ENCODE measurements around the gene DSP. TPM values are rescaled to one million over a fixed set of nuclear protein-coding genes. Genes with fewer than 3 reads are reported as not detected.
A peak's percentile ranks its signal among the peaks of the same experiment; 100 is the strongest.

The DSP gene
- total and polyA plus RNA-seq, 12 donors, result 4.1 to 61.4 (median 38.8) TPM

DNA sequence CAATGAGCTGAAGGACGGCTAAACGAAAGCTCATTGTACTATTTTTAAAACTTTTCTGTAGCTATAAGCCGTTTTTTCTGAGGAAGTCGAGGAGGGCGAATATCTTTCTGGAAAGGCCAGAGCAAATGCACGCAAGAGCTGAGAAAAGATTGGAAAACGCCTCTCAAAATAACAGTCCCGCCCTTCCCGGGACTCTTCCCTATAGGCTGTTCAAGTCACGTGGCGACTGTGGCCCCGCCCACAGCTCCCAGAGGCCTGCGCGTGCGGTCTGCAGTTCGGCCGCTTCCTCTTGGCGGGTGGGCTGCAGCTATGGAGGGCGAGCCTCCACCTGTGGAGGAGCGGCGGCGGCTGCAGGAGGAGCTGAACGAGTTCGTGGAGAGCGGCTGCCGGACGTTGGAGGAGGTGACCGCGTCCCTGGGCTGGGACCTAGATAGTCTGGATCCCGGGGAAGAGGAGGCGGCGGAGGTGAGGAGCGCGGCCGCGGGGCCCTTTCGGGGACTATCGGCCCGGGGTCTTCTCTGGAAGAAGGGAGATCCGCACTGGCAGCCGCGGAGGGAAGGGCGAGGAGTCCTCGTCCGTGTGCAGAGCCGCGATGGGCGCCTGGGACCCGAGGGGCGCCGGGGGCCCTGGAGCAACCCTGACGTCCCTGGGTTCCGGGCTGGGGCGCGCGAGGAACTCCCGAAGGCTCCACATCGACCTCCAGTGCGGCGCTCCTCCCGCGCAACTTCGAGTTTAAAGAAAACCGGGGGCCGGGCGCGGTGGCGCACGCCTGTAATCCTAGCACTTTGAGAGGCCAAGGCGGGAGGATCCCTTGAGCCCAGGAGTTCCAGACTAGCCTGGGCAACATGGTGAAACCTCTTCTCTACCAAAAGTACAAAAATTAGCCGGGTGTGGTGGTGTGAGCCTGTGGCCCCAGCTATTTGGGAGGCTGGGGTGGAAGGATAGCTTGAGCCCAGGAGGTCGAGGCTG lies 48.8 kb downstream of the DSP start, which contains the start of gene SNRNP48:
SNRNP48 (plus strand) TSS at position 250 of the 969 bp plus-strand sequence; CDS start at position 310, 60 bp downstream.
- Histone ChIP-seq H3K27ac (peak within 1 kb of the TSS in 4 of 5 donors; percentile 52 to 72 (median 62)), H3K4me3 (peak within 1 kb of the TSS; percentile 51 to 96 (median 88)), H3K36me3 (replicated peaks in 1 of 2) (peaks cover 0 to 3% of the 10 kb centered on the region in 2 donors), H3K4me1 (replicated peaks in 1 of 2) (peaks cover 13 to 26% of the 10 kb centered on the region in 2 donors), H3K9me3 (replicated peaks in 1 of 3) (no peaks in the 10 kb centered on the region), H3K27me3 (no peaks in the 10 kb centered on the region)
- 1 to 4% (median 2%) methylated on average over 16 to 72 of the region's 72 CpGs for WGBS, 4 donors
- TF ChIP-seq CTCF (IDR thresholded peaks at IDR 0.05), result no peak
- peak; percentile 48 to 69 for TF ChIP-seq POLR2A (IDR thresholded peaks at IDR 0.05)
- peak; percentile 93 to 98 (median 96) for DNase-seq
- intact Hi-C loops (cut with DNase I), result no loop called here

DNA sequence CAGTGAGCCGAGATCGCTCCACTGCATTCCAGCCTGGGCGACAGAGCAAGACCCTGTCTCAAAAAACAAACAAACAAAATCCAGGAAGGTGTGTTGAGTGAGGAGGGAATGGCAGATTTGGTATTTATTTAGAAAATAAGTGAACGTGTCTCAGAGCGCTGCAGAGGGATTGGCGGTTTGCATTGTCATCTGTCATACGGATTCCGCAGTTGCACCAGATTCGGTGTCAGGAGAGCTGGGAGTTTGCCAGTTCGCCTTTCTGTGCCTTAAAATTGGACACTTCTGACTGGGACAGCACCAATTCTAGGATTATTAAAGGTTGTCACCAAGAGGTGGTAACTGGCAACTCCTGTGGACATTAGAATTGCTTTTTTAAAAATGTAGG lies 49.4 kb downstream of the DSP start:
- H3K27me3 ChIP-seq, result no peaks in the 10 kb centered on the region
- TF ChIP-seq CTCF (IDR thresholded peaks at IDR 0.05) (no peak), POLR2A (IDR thresholded peaks at IDR 0.05) (no peak)
- peaks cover 13 to 26% of the 10 kb centered on the region in 2 donors for H3K4me1 ChIP-seq (replicated peaks in 1 of 2)
- 15 to 36% (median 19%) methylated on average over 10 of the region's 10 CpGs for WGBS, 4 donors
- intact Hi-C loops (cut with DNase I), result no loop called here
- H3K9me3 ChIP-seq (replicated peaks in 1 of 3), result no peaks in the 10 kb centered on the region
- peak; percentile 35 to 74 (median 52) for DNase-seq
- peak overlapping the region; percentile 51 to 96 (median 88) for H3K4me3 ChIP-seq
- peak overlapping the region in 1 of 5 donors; percentile 56 for H3K27ac ChIP-seq
- H3K36me3 ChIP-seq (replicated peaks in 1 of 2), result peaks cover 0 to 10% of the 10 kb centered on the region in 2 donors

DNA sequence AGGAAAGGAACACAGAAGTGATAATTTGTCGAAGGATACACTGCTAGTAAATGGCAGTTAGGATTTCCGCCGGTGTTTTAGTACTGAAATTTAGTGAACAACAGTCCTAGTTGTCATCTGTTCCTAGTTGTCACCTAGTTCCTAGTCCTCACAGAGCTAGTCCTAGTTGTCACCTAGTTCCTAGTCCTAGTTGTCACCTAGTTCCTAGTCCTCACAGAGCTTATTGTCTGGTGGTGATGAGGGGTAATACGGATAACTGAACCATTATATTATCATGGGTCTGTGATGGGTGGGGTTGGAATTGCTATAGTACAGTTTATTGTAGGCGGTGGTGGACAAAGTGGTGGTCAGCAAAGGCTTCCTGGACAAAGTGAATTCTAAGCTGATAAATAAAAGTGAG lies 50.3 kb downstream of the DSP start:
- Histone ChIP-seq H3K27ac (no peak overlapping the region), H3K4me1 (replicated peaks in 1 of 2) (peaks cover 13 to 26% of the 10 kb centered on the region in 2 donors), H3K27me3 (no peaks in the 10 kb centered on the region), H3K4me3 (no peak overlapping the region), H3K36me3 (replicated peaks in 1 of 2) (peaks cover 0 to 18% of the 10 kb centered on the region in 2 donors), H3K9me3 (replicated peaks in 1 of 3) (no peaks in the 10 kb centered on the region)
- intact Hi-C loops (cut with DNase I), result no loop called here
- TF ChIP-seq CTCF (IDR thresholded peaks at IDR 0.05) (no peak), POLR2A (IDR thresholded peaks at IDR 0.05) (no peak)
- 97 to 100% (median 98%) methylated on average over 5 of the region's 5 CpGs for WGBS, 4 donors
- no peak for DNase-seq

DNA sequence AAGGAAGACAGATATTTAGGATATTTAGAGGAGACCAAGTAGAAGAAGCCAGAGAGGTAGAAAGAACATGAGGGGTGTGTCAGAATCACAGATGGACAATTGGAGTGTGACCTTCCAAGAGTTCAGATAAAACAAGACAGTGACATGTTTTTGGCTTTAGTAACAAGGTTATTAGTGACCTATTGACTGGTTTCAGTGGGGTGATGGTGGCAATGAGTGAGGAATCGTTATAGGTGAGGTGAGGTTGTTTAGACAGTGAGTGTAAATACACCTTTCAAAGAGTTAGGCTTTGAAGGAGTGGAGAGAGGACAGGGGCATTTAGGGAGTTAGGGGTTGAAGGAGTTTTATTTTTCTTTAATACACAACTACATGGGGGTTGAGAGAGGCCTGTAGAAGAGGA lies 51.8 kb downstream of the DSP start:
- Histone ChIP-seq H3K4me3 (no peak overlapping the region), H3K36me3 (replicated peaks in 1 of 2) (peaks cover 0 to 20% of the 10 kb centered on the region in 2 donors), H3K9me3 (replicated peaks in 1 of 3) (no peaks in the 10 kb centered on the region), H3K27me3 (no peaks in the 10 kb centered on the region), H3K4me1 (replicated peaks in 1 of 2) (peaks cover 13 to 26% of the 10 kb centered on the region in 2 donors), H3K27ac (no peak overlapping the region)
- TF ChIP-seq POLR2A (IDR thresholded peaks at IDR 0.05), result no peak
- TF ChIP-seq CTCF (IDR thresholded peaks at IDR 0.05), result no peak
- 41 to 66% (median 55%) methylated on average over 1 of the region's 1 CpG for WGBS, 4 donors
- no peak for DNase-seq
- intact Hi-C loops (cut with DNase I), result no loop called here
